GM18505 (cell line): Measurements from ENCODE around the gene KCNMA1.

Source experiments
- ATAC-seq: cut with Tn5 transposase; IDR thresholded peaks from one replicate; pipeline ENCODE4 v1.9.1; 2021; ENCODE audit not compliant: unreplicated experiment
- POLR2A ChIP-seq: IDR thresholded peaks from 4 replicates; pipeline ENCODE4 v1.6.1; 2011; ENCODE audit warnings: borderline replicate concordance; ENCODE audit not compliant: insufficient read depth, insufficient read length; ENCODE audit errors: extremely low read depth

The KCNMA1 gene

DNA sequence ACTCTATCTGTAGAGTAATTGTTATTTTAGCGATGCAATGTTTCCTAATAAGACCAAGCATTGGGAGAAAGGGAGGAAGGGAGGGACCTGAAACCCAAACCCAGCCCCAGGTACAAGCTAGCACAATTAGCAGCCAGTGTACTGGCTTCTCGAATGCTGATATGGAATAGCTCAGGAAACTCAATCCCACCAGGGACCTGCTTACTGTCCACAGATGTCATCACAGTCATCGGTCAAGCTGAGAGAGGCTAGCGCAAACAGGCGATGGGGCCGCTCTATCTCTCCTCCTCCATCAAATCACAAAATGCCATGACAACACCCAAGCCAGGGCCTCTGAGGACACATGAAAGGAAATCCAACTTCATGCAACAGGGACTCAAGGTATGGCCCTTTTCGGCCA lies 192.1 kb downstream of the KCNMA1 start:
- ATAC-seq, result no peak
- no peak for TF ChIP-seq POLR2A

DNA sequence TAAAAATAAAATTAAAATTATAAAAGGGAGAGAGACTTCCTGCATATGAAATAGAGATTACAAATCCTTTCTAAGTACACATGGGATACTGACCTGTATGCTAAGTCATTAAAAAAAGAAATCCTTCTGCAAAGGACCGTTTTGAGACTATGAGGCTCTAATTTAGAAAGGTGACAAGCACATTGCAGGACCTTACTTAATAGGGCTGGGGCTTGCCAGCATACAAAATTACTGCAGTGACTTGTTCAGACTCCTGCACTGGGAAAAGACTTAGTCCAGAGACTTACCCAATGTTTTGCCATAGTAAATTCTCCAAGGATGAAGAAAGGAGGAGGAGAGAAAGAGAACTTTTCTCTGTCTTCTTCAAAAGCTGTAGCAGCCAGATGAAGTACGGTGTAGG lies 193.6 kb downstream of the KCNMA1 start:
- no peak for ATAC-seq
- TF ChIP-seq POLR2A, result no peak

GRCh38 chr10:77442699-77443189 lies 194.9 kb downstream of the KCNMA1 start:
- TF ChIP-seq POLR2A, result no peak
- ATAC-seq, result no peak

GRCh38 chr10:77441353-77442166 lies 196.0 kb downstream of the KCNMA1 start:
- ATAC-seq, result no peak
- no peak for TF ChIP-seq POLR2A

DNA sequence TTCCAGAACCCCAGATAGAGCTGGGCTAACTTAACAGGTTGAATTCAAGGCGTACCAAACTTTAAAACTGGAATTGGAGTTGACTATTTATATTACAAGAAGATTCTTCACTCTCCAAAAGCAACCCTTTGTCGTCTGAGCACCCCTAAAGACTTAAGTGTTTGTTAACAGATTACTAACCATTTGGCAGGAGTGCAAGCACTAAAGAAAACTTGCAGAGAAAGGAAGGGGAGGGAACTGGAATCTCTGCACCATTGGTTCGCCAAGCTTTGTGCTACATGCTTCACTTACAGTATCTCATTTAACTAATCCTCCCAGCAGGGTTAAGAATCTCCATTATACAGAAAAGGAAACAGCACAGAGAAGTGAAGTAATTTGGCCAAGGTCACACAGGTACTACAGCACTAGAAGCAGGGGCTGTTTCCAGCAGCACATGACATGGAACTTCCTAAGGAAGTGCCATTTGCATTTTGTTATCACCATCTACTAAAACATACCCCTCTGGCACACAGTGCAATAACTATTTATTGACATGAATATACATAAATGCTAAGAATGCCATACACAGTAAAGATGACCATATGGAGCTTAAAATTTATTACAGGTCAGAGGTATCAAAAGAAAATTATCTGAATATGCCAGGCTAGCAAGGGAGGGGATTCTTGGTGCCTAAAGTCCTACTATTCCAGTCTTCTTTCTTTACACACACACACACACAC lies 201.2 kb downstream of the KCNMA1 start:
- ATAC-seq, result no peak
- TF ChIP-seq POLR2A, result no peak

DNA sequence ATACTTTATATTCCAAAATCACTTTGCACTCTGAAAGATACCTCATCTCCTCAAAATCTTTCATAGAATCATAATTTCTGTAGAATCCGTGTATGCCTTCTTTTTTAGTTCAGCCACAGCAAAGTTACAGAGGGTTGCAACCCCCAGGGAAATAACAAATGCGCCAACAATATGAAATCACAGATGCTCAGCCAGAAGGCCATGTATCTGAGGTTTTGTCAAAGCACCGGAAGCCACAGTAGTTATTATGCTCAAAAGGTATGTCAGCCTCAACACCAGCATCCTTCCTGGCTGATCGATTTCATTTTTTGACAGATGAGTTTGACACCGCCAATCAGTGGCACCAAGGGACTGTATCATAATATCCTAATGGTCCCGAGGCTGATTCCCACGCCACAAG lies 204.1 kb downstream of the KCNMA1 start:
- no peak for ATAC-seq
- no peak for TF ChIP-seq POLR2A

DNA sequence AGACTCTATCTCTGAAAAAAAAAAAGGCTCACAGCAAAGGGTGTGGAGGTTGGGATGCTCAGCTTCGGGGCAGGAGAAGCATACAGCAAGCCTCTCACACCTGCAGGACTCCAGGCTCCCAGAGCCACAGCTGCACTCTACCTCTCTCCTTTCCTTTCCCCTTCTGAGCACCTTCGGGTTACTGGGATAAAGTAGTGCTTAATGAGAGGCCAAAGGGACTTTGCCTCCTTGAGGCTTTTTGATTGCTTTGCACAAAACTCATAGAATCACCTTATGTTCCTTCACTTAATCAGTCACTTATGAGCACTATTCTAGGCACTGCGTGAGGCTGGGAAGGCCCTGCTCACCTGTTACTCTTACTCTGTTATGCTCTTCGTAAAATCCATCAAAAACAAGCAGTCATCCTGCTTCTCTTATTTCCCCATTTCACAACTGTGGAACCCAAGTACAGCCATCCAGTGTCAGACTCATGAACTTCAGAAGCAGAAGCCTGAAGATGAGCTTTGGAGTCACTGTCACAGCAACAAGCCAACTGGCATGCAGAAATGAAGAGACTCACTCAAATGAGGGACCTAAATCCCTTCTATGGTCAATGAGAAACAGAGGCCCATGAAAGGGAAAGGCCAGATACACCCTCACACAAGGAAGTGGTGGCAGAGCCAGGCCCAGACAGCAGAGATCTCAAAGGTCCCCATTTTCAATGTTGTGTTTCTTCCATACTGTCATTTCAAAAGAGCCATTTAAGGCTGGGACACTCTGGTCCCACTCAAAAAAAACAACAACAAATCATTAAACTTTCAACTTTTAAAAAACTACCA lies 205.4 kb downstream of the KCNMA1 start:
- no peak for TF ChIP-seq POLR2A
- no peak for ATAC-seq

DNA sequence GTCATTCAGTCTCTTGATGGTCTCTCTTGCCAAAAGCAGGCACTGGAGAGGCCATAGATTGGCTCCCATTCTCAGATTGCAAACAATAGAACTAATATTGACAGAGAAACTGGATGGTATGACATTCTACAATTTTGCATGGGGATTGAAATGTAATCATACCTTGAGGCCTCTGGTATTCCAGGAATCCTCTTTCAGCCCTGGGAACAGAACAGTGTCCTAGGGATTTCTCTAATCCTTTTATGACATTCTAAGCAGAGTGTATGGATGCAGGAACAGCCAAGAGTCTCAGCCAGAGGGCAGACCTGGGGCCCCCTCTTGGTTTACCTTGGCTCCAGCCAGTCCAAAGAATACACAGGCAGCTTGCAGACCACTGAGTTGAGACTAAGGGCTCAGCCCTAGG lies 206.4 kb downstream of the KCNMA1 start:
- ATAC-seq, result no peak
- TF ChIP-seq POLR2A, result no peak

GRCh38 chr10:77430530-77430929 lies 207.1 kb downstream of the KCNMA1 start:
- ATAC-seq, result no peak
- TF ChIP-seq POLR2A, result no peak

- no peak for TF ChIP-seq POLR2A
- ATAC-seq, result no peak
Measured at GRCh38 chr10:77428691-77429395, 208.8 kb downstream of the KCNMA1 start.

GRCh38 chr10:77424257-77424656 lies 213.4 kb downstream of the KCNMA1 start:
- ATAC-seq, result no peak
- no peak for TF ChIP-seq POLR2A

GRCh38 chr10:77422491-77423338 lies 214.9 kb downstream of the KCNMA1 start:
- TF ChIP-seq POLR2A, result no peak
- no peak for ATAC-seq

DNA sequence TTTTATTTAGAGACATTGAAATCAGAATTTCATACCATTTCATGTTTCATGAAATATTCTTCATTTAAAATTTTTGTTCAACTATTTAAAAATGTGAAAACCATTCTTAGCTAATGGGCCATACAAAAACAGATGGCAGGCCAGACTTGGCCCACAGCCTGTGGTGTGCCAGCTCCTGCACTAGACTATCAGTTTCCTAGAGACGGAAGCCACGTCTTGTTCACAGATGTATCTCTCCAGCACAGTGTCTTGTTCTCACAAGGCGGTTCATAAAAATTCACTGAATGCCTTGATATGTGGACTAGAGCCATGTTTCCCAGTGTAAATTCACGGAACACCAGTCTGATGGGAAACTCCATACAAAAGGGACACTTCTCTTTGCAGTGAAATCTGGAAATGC lies 216.0 kb downstream of the KCNMA1 start:
- no peak for ATAC-seq
- no peak for TF ChIP-seq POLR2A
